Fibroblast of mammary gland (primary cell): ENCODE data around the gene NUDT16L1.

Experiments used
- DNase-seq: peaks from one replicate; pipeline ENCODE4 v3.0.0-alpha.2; 2010; ENCODE audit warnings: low read depth
- H3K4me3 ChIP-seq: 2 replicates; pipeline ENCODE4 v1.5.1; 2011; ENCODE audit warnings: low read depth, mild to moderate bottlenecking, low read length, moderate library complexity; ENCODE audit not compliant: control insufficient read depth
- TF ChIP-seq, protein P1 (sequence below): conservative IDR thresholded peaks from 2 replicates; pipeline ENCODE4 v1.5.1; 2011; ENCODE audit warnings: low read depth, low read length, inconsistent platforms; ENCODE audit not compliant: control insufficient read depth, insufficient read depth

Gene NUDT16L1

DNA sequence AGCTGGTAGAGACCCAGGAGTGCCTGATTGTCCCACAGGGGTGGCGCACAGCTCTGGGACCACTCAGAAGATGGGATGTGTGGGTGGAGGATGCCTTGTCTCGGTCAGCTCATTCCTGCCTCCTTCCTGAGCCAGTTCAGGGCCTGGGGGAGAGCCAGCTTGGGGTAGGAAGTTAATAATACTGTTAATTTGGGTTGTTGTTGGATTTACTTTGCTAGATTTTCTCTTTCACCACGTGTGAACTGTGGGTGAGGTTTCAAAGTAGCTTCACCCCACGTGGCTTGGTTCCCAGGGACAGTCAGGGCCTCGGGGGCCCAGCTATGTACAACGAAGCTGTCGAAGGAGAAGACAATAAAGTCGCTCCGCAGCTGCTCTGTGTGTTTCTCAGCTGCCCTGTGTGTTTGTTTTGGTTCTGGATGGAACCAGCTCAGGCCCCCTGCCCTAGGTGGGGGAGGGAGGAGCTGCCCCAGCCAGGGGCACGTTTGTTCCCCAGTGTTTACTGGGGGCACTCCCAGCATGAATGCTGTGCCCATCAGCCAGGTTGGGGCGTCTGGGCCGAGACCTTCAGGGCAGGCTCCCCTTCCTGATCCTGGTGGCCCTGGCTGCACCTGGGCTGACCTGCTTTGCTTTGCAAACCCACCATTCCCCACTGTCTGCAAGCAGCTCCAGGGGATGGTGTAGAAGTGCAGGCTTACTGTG lies 2.3 kb downstream of the NUDT16L1 start:
- H3K4me3 ChIP-seq = no peak overlapping the region
- DNase-seq = no peak
- TF ChIP-seq, protein P1, sequence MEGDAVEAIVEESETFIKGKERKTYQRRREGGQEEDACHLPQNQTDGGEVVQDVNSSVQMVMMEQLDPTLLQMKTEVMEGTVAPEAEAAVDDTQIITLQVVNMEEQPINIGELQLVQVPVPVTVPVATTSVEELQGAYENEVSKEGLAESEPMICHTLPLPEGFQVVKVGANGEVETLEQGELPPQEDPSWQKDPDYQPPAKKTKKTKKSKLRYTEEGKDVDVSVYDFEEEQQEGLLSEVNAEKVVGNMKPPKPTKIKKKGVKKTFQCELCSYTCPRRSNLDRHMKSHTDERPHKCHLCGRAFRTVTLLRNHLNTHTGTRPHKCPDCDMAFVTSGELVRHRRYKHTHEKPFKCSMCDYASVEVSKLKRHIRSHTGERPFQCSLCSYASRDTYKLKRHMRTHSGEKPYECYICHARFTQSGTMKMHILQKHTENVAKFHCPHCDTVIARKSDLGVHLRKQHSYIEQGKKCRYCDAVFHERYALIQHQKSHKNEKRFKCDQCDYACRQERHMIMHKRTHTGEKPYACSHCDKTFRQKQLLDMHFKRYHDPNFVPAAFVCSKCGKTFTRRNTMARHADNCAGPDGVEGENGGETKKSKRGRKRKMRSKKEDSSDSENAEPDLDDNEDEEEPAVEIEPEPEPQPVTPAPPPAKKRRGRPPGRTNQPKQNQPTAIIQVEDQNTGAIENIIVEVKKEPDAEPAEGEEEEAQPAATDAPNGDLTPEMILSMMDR = no peak

DNA sequence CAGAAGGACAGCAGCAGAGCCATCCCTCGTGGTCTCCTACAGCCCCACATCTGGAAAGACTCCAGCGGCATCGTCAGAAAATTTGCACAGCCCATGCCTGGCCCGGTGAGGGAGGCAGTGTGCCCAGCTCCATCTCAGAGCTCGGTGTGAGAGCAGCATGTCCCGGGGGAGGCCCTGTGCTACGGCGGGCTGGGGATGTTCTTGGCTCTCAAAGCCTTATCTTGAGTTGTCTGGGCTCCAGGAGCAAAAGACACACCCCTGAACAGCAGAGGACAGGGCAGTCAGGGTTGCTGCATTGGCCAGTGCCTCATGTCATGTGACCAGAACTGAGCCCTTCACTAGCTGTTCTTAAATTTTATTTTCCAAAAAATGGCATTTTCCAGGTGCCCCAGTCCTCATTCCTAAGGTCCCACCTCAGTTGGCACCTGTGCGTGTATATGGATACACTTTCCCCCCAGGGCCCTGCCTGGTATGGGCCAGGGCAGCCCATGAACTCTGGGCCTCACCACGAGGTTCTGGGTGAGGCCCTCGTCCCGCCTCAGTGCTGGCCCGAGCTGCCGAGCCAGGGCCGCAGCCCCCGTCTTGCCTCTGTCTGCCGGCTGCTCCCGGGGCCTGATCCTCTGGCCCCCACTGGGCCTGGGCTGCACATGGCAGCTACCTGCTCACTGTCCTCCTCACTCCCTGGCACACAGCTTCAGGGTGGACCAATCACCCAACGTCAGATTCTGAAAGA lies 3.0 kb downstream of the NUDT16L1 start:
- DNase-seq = peak; percentile 37
- no peak overlapping the region for H3K4me3 ChIP-seq
- TF ChIP-seq, protein P1 = no peak

DNA sequence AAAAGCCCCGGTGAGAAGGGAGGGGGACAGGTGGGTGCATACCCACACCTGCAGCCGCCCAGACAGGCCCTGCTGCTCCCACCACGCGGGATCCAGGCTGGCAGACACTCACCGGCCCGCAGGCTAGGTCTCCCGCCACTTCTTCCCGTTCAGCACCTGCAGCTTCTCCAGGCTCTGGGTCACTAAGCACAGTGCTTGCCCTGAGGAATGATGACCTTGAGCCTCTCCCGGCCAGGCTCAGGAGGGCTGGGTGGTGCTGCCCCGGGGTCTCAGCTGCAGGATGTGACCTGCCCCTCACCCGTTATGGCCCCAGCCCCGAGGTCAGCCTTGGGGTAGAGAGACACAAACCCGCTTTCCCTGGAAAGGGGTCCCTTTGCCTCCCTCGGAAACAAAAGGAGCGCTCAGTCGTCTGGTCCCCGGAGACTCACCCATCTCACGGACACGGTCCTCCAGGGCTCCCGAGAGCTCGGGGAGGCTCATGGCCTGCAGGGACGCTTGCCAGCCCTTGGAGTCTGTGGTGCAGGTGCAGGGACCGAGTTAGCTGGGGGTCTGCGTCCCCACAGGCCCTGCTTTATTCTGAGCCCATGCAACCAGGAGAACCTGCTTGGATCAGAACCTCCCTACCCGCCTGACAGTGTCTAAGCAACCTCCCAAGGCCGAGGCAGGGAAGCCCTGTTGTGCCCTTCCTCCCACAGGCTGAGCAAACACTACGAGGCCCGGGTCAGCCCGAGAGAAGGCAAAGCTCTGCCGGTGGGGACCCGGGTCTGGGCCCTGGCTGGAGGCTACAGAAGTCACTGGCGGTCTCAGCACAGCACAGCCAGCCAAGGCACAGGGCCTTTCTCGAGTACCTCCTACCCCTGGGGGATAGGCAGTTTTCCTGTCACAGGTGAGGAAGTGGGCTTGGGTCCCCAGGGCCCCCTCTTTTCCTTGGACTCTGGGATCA lies 3.8 kb downstream of the NUDT16L1 start:
- H3K4me3 ChIP-seq = no peak overlapping the region
- no peak for DNase-seq

DNA sequence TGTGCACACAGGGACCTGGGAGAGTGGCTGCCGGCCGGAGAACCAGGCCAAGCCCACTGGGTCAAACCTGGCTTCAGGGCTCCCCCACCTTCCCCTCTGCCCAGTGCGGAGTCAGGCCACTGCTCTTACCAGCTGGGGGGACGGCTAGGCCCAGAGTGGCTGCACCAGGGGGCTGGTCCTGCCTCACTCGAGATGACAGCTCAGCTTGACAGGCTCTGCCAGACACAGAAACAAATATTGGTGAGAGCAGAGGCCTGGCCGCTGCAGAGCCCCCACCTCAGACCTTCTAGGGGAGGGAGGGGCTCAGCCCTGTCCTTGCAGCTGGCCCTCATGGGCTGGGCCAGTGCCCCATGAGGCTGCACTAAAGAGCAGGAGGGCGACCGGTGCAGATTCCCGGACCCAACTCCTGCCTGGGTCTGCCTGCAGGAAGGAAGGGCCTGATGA lies 4.5 kb downstream of the NUDT16L1 start:
- no peak overlapping the region for H3K4me3 ChIP-seq
- TF ChIP-seq, protein P1 = no peak
- no peak for DNase-seq

More for the DNA sequence above, 3.8 kb downstream of the NUDT16L1 start:
- TF ChIP-seq, protein P1 = no peak

DNA sequence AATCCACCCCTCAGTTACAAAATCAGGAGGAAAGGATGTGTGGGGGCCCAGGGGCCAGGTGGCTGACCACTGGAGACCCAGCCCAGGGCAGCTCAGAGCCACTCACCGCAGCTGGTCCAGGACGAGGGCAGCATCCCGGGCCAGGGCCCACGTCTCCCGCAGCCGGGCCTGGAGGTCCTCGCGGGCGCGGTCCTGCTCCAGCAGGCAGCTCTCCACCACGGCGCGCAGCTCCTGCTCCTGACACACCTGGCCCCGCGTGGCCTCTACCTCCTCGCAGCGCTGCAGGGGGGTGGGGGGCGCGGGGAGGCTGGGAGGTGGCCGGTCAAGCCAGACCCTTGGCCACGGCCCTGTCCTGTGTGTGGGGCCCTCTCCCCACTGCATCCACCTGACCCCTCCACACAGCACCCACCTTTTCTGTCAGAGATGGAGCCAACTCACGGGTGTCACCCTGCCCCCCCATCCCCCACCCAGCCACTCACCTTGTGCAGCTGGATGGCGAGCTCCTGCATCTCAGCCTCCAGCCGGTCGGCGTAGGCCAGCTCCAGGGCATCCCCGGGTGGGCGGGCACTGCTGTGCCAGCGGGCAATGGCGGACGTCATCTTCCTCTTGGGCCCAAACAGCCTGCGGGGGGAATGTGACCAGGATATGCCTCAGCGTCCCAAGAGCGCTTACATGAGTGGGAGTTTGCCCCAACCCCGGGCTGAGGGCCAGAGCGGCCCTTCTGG lies 5.1 kb downstream of the NUDT16L1 start:
- TF ChIP-seq, protein P1 = no peak
- no peak for DNase-seq
- H3K4me3 ChIP-seq = no peak overlapping the region
